Stimulated activated CD4-positive, alpha-beta T cell treated with anti-CD3 and anti-CD28 coated beads, Interleukin-2, amount 100 ng/mL, for 24 hours (primary cell): Measurements from ENCODE around the gene ACD.

Experiments
- DNase-seq, 2 donors: peaks; one replicate each; pipeline ENCODE4 v3.0.0-alpha.2; 2020

ACD gene

GRCh38 chr16:67675579-67675935 lies 15.5 kb upstream of the ACD start:
- no peak for DNase-seq

- no peak for DNase-seq
These were observed 15.0 kb upstream of the ACD start for GRCh38 chr16:67674851-67675578.

GRCh38 chr16:67673712-67674580 lies 13.9 kb upstream of the ACD start:
- DNase-seq, result no peak

- peak; percentile 59 to 62 for DNase-seq
These were observed 12.9 kb upstream of the ACD start for GRCh38 chr16:67672739-67673662.

GRCh38 chr16:67672306-67672705 lies 12.2 kb upstream of the ACD start:
- no peak for DNase-seq

GRCh38 chr16:67669499-67670101 lies 9.5 kb upstream of the ACD start:
- DNase-seq, result no peak

GRCh38 chr16:67668495-67669157 lies 8.6 kb upstream of the ACD start:
- DNase-seq, result peak in 1 of 2 donors; percentile 40

- peak; percentile 81 to 82 for DNase-seq
These were observed 7.9 kb upstream of the ACD start for GRCh38 chr16:67667817-67668494.

GRCh38 chr16:67667453-67667816 lies 7.4 kb upstream of the ACD start:
- DNase-seq, result no peak

GRCh38 chr16:67666559-67667452 lies 6.7 kb upstream of the ACD start, which contains the start of the genes C16orf86 and ENKD1:
C16orf86 (plus strand) TSS chr16:67666814; CDS start chr16:67666971, 157 bp downstream.
ENKD1 (minus strand) TSS chr16:67666750; CDS start chr16:67666442, 308 bp downstream.
- DNase-seq, result peak; percentile 80 to 83

- DNase-seq, result peak in 1 of 2 donors; percentile 34
These were observed 6.0 kb upstream of the ACD start for GRCh38 chr16:67666032-67666551.

GRCh38 chr16:67665598-67665997 lies 5.5 kb upstream of the ACD start:
- DNase-seq, result no peak

- no peak for DNase-seq
These were observed 4.8 kb upstream of the ACD start for GRCh38 chr16:67664871-67665270.

GRCh38 chr16:67664258-67664657 lies 4.2 kb upstream of the ACD start:
- no peak for DNase-seq

- no peak for DNase-seq
These were observed 3.8 kb upstream of the ACD start for GRCh38 chr16:67663877-67664222.

- DNase-seq, result peak in 1 of 2 donors; percentile 58
These were observed 3.3 kb upstream of the ACD start for GRCh38 chr16:67663151-67663876.

GRCh38 chr16:67662653-67663010 lies 2.6 kb upstream of the ACD start:
- no peak for DNase-seq

GRCh38 chr16:67661886-67662652 lies 2.0 kb upstream of the ACD start:
- no peak for DNase-seq
